Measurements from ENCODE around the gene CD200.
"Not testable (repeated sequence)": the region's sequence is repeated elsewhere in the genome, so short reads cannot be mapped to it uniquely, and the experiment has no call there.

Gene CD200

DNA sequence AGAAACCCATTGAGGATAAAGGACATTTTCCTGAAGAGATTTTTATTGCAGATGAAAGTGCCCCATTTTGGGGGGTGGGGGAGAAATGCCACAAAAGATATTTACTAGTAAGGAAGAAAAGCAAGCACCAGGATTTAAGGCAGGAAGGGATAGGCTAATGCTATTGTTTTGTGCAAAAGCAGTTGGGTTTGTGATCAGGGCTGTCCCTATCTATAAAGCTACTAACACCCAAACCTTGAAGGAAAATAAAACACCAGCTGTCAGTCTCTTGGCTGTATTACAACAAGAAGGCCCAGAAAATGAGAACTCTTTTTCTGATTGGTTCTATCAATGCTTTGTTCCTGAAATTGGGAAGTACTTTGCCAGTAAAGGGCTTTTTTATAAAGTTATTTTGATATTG lies 56.0 kb downstream of the CD200 start:
- DNase-seq (ENCODE audit: low spot score) = no peak

DNA sequence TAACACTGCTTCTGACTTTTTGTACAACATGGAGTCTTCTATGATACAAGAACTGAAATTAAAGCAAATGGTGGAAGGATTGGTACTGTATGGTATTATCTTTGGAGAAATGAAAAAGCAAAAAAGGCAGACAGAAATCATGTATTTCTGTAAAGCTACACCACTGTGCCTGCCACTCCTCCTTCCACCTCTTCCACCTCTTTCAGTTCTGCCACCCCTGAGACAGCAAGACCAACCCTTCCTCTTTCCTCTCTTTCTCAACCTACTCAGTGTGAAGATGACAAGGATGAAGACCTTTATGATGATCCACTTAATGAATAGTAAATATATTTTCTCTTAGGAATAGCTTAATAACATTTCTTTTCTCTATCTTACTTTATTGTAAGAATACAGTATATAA lies 57.0 kb downstream of the CD200 start:
- DNase-seq (ENCODE audit: low spot score) = no peak

DNA sequence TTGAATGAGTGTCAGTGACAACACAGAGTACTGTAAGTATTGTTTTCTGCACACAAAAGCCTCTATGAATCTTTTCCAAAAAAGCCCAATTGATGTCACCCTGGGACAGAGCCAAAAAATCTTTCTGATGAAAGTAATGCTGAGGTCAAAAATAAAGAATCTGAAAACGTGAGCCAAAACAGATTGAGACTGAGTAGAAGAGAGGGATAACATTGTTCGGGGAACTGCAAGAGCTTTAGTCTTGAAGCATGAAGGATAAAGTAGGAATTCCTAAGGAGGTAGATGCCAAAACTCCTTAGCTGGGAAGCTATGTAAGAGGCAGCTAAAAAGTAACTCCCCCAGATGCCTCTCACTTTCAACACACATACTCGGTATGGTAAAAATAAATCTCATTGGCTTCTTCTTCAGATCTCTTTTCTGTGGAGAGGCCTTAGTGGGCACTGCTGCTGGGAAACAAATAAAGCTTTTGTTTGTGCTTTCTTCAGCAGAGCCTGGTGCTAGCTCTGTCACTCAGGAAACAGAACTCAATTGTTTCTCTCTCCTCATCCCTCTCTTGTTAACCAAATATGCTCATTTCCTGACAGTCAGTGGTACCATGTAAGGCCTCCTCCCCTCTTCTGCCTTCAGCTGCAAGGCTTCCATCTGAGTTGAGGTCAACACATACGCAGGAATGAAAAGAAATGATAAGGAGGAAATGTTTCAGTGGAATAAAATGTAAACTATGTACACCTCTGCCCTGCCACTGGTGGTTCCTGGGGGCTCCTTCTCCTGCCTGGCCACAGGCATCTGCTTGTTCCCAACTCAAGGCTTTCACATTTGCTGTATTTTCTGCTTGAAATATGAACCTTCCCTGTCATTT lies 58.1 kb downstream of the CD200 start:
- no peak for DNase-seq (ENCODE audit: low spot score)

- no peak for DNase-seq (ENCODE audit: low spot score)
These were observed 58.7 kb downstream of the CD200 start for GRCh38 chr3:112391648-112392047.

GRCh38 chr3:112392393-112393359 lies 59.7 kb downstream of the CD200 start:
- no peak for DNase-seq (ENCODE audit: low spot score)

GRCh38 chr3:112393360-112393728 lies 60.4 kb downstream of the CD200 start:
- DNase-seq (ENCODE audit: low spot score) = no peak

DNA sequence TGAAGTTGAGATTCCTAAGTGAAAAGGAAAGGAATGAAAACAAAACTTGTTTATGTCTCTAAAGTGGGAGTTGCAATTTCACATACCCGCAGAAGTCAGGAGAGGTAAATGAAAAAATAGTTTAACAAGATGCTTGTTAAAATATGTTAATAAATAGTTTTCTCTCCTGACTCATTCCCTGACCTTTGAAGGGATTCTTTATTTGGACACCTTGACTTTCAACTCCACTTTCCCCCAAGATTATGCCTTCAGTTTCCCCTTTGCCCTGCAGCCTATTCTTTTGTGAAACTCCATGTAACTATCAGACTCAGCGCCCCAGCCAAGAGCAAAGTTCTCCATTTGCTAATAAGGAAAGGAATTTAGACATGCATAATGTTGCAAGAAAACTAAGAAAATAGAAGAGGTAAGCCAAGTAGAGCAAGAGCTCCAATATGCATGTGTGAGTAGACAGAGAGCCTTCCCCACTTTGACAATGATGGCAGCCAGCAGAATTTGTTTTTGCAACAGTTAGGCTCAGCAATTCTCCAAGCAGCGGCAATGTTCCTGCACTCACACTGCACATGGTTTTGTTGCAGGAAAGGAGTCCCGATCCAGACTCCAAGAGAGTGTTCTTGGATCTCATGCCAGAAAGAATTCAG lies 61.2 kb downstream of the CD200 start:
- no peak for DNase-seq (ENCODE audit: low spot score)

GRCh38 chr3:112395181-112395895 lies 62.4 kb downstream of the CD200 start:
- DNase-seq (ENCODE audit: low spot score) = no peak

DNA sequence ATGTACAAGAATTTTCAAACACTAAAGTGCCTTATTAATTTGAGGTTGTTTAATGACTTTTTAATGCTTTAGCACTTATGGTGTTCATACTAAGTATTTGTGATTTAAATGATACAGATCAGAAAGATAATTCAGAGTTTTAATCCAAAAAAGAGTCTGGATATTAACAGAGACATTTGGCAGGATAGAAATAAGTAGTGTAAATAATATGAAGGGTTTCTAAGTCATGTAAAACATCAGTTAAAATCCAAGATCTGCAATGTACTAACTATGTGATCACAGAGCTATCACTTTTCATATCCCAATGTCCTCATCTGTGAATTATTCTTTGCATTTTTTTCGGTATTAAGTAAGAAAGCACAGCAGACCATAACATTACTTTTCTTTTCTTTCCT lies 62.9 kb downstream of the CD200 start:
- DNase-seq (ENCODE audit: low spot score) = no peak

GRCh38 chr3:112397556-112397955 lies 64.6 kb downstream of the CD200 start:
- no peak for DNase-seq (ENCODE audit: low spot score)

GRCh38 chr3:112399064-112399463 lies 66.1 kb downstream of the CD200 start:
- DNase-seq (ENCODE audit: low spot score) = no peak

GRCh38 chr3:112399554-112399953 lies 66.6 kb downstream of the CD200 start:
- DNase-seq (ENCODE audit: low spot score) = not testable (repeated sequence)

GRCh38 chr3:112400317-112400716 lies 67.4 kb downstream of the CD200 start:
- DNase-seq (ENCODE audit: low spot score) = not testable (repeated sequence)

- DNase-seq (ENCODE audit: low spot score) = no peak
These were observed 68.7 kb downstream of the CD200 start for GRCh38 chr3:112401617-112402016.

GRCh38 chr3:112403103-112403502 lies 70.1 kb downstream of the CD200 start:
- DNase-seq (ENCODE audit: low spot score) = no peak

- not testable (repeated sequence) for DNase-seq (ENCODE audit: low spot score)
These were observed 72.1 kb downstream of the CD200 start for GRCh38 chr3:112404924-112405549.

- no peak for DNase-seq (ENCODE audit: low spot score)
These were observed 72.9 kb downstream of the CD200 start for GRCh38 chr3:112405845-112406244.

GRCh38 chr3:112407214-112407887 lies 74.4 kb downstream of the CD200 start:
- DNase-seq (ENCODE audit: low spot score) = no peak

DNA sequence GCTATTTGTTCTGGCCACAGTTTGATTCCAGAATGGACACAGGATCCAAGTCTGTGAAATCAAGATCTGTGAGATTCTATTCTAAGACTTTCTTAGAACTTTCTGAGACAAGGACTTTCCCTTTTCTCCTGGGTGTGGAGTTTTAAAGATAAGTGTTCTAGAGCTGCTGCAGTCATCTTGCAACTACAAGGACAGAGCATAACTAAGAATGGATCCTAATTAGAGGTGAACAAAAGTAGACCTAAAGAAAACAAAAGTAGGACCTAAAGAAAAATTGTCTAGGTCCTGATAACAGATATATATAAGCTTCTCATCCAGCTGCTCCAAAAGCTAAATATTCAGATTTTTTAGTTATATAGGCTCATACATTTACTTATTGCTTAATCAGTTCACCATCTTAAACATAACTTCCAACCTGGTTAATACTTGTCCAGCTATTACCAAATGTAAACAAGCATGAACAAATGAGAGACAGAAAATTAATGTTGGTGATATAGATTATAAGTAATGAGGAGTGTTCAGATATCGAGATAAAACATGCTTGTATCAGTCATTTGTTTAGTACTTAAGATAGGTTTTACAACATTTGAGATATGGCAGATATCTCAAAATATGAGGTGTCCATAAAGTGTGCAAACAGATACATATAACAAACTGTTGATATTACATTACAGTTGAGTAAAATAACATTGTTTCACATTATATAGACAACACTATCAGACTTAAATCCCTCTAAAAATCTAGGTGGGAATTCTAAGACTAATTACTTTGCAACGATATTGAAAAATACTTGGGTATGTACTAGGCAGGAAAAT lies 75.1 kb downstream of the CD200 start:
- no peak for DNase-seq (ENCODE audit: low spot score)
